NCI-H510A (cell line): ENCODE data around the gene CCDC85C.
A peak's percentile ranks its signal among the peaks of the same experiment; 100 is the strongest.

ENCODE experiments used
- DNase-seq: peaks from one replicate; lab custom pipeline; 2025; lab: John Stamatoyannopoulos, UW

The CCDC85C gene

DNA sequence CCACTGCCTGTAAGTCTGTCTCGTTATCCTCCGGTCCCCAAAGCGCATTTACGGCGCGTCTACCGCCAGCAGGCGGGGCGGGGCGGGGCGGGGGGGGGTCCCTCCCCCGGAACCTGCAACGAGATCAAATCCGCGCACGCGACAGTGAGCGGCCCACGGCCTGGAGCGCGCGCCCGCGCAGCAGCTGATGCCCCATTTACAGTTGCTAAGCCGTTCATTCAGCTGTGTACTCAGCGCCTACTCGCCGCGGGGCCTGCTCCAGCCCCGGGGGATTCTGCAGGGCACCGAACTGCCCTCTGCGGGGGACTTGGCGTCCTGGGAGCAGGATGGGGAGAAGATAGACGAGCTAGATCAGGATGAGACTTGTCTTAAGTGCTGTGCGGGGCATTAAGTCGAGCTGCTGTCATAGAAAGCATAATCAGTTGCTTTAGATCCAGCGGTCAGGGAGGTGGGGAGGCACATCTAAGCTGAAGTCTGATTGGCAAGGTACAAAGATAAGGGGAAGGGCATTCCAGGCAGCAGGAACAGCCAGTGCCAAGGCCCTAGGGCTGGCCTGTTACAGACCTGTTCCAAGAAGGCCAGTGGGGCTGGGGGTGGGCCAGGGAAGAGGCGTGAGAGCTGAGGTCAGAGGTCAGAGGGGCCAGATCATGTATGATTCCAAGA lies 1.4 kb upstream of the CCDC85C start:
- DNase-seq: peak; percentile 58

DNA sequence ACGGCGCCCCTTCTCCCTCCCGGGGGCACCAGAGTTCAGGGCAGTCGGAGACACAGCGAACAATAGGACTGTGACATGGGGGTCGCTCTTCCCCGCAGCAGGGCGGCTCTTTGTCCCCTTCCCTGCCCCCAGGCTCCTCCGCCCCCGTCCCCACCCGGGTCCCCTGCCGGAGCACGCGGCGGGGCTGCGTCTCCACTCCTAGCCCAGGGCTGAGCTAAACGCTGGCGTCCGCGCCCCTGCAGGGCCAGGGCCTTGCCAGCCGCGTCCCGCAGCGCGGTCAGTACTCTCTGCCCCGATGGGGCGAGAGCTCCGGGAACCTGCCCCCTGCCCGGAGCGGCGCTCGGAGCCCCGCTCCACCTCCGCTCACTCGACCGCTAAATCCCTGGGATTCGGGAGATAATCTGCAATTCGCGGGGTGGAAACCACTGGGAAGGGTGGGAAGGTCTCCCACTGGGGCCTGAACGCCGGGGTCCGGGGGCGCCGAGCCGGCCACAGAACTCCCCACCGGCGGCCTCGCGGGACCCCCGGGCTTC lies 825 bp upstream of the CCDC85C start:
- no peak for DNase-seq

DNA sequence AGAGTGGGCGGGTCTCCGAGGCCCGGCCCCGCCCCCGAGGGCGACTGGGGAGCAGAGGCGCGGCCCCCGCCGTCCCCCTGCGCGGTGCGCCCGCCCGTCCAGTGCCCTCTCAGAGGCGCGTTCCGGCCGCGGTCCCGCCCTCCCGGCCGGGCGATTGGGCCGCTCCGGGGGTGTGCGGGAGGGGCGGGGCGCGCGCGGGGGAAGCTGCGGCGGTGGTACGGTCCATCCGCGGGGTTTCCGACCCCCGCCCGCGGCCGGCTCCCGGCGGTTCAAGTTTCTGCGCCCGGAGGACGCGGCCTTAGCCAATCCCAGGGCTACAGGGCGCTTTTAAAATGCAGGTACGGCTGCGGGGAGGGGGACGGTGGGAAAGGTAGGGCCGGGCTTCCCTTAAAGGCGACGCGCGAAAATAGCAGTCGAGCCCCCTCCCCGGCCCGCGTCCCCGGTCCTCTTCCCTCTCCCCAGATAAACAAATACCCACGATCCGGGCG lies 315 bp upstream of the CCDC85C start:
- peak; percentile 91 for DNase-seq

DNA sequence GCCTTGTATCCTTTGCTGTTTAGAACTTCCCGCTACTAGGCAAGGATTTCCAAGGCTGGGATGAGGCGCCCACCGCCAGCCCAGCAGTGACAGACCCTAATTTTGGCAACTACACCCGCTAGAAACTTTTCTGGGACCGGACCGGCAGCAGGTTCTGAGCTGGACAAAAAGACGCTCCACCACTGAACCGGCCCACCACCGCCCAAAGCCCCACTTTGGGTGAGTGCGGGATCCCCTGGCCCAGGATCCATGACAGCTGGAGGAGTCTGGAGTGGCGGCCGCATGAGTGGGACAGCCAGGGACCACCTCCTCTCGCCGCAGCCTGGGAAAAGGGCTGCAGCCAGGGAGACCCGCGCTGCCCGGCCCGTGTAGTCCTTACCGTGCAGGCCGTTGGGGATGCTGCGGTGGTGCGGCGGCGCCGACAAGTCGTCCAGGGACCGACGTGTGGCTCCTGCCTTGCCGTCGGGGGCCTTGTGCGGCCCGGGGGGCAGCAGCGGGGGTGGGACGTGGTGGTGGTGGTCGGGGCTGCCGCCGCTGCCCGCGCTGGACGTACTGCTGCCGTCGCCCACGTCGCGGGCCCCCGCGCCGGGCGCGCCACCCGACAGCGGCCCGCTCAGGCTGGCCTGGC lies 1.1 kb downstream of the CCDC85C start:
- no peak for DNase-seq

GRCh38 chr14:99602054-99602787 lies 1.8 kb downstream of the CCDC85C start:
- no peak for DNase-seq

DNA sequence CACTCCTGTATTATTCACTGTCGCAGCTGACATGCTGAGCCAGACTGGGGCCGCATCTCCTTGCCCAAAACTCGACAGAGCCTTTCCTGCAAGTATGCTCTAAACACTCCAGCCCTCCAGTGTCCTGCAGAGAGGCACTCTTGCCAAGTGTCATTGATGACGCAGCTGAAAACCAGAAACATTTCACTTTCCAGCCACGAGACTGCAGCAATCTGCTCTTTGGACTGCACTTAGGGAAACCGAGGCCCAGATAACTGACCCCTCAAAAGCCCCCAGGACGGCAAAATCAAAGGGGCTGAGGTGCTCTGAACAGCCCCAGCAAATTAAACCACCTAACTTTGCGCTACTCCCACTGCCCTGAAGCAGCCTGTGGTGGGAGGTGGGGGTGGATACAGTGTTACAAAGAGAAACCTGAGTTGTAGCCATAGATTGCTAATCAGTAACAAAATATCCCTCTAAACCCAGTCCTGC lies 2.6 kb downstream of the CCDC85C start:
- DNase-seq: no peak

- no peak for DNase-seq
Measured at GRCh38 chr14:99600232-99600888, 3.6 kb downstream of the CCDC85C start.

DNA sequence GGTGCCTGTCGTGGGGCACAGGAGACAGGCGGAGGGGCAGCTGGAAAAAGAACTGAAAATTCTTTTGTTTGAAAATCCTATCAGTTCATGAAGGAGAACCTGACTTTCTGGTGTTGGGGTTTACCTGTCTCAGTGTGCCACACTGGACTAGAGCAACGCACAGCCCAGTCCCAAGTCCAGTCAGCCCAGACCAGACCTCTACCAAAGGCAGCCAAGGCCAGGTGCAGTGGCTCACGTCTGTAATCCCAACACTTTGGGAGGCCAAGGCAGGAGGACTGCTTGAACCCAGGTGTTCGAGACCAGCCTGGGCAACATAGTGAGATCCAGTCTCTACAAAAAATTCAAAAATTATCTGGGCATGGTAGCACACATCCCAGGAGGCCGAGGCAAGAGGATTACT lies 4.6 kb downstream of the CCDC85C start:
- DNase-seq: no peak

GRCh38 chr14:99598774-99599173 lies 5.2 kb downstream of the CCDC85C start:
- no peak for DNase-seq

- DNase-seq: no peak
Measured at GRCh38 chr14:99597911-99598600, 6.0 kb downstream of the CCDC85C start.

- no peak for DNase-seq
Measured at GRCh38 chr14:99596772-99597171, 7.2 kb downstream of the CCDC85C start.

- DNase-seq: no peak
Measured at GRCh38 chr14:99596071-99596627, 7.9 kb downstream of the CCDC85C start.

DNA sequence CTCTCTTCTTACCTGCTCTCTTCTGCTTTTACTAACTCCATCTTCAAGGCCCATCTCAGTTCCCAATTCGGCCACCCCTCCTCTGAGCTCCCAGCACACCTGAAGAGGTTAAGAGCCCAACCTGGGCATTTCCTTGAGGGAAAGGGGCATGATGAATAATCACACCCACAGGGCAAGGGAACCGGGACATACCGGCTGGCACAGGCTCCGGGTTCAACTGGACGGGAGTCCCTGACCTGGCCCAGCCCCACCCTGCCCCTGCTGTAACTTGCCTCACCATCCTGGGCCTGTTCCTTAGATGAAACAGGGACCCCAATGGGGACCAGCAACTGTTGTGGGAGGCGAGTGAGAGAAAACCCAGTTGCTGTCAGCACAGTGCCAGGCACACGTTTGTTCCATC lies 8.5 kb downstream of the CCDC85C start:
- no peak for DNase-seq

DNA sequence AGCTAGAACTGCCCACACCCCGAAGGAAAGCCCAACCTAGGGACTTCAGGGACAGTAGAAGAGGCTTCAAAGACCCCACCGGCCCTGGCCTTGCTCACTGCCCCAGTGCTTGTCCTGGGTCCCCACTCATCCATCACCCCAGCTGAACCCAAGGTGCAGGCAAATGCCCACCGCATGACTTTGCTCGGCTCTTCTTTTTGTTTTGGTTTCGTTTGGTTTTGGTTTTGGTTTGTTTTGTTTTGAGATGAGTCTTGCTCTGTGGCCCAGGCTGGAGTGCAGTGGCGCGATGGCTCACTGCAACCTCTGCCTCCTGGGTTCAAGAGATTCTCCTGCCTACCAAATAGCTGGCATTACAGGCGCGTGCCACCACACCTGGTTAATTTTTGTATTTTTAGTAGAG lies 9.0 kb downstream of the CCDC85C start:
- DNase-seq: no peak

GRCh38 chr14:99593971-99594841 lies 9.8 kb downstream of the CCDC85C start:
- DNase-seq: no peak

- DNase-seq: no peak
Measured at GRCh38 chr14:99592933-99593753, 10.9 kb downstream of the CCDC85C start.

DNA sequence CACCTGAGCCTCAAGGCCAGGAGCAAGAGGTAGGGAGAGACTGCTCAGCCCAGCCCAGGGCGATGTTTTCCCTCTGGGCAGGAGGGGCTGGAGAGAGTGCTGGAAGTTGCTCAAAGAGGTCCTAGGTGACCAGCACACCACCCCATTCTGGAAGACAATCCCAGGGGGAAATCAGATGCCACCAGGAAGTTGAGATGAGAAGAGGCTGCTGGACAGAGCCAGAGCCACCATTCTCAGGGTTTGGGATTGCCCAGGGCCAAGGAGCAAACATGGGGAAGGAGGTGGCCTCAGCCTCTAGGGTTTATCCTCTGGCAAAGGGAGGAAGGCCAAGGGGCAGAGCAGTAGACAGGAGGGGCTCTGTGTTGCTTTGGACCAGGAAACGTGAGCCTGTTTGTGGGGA lies 11.6 kb downstream of the CCDC85C start:
- DNase-seq: no peak

DNA sequence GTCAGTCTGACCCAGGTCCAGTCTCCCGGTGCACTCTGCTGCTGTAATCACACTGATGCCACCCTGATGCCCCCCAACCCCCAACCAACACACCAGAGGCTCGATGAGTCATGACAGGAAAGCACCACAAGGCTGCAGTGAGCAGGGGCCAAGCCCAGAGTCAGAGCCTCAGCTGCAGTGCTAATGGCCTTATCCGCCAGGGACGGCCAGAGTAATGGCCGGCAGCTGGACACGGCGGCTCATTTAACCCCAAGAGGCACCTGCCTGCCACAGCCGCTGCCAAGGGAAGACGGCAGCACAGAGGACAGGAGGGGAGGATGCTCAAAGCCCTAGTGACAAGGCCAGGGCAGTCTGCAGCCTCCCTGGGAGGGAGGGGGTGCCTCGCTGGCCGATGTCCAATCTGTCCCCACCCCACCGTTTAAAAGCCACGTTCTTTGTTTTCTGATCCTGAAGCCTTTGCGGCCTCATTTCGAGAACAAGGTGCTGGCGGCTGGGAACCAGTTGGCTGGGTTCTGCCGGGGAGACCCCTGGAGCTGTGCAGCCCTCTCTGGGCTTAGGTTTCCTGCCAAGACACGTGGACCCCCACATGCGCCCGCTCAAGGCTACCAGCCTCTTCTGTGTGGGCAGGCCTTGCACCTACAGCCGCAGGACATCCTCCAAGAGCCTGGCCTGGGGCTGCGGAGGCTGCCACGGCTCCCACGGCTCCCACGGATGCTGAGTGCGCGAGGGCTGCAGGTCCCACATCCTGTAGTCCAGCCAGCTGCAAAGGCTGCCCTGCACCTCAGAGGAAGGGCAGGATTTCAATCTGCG lies 13.1 kb downstream of the CCDC85C start:
- no peak for DNase-seq
